DOHH2 (cell line): ENCODE measurements around the gene DIS3L2.
"Not testable (repeated sequence)": the region's sequence is repeated elsewhere in the genome, so short reads cannot be mapped to it uniquely, and the experiment has no call there.

ENCODE experiments used
- H3F3A ChIP-seq: fragments of 200-600 bp; sonication (generic), shearing (Covaris generic); 2 replicates; pipeline ENCODE4 v1.6.0; 2016; ENCODE audit warnings: antibody characterized with exemption, mild to moderate bottlenecking; ENCODE audit not compliant: control insufficient read depth, insufficient read depth
- H3K27ac ChIP-seq: fragments of 200-600 bp; sonication (generic); 2 replicates; pipeline ENCODE4 v1.5.1; 2014; ENCODE audit warnings: low read depth, mild to moderate bottlenecking, low read length, moderate library complexity
- H3K27me3 ChIP-seq: fragments of 200-600 bp; sonication (generic); 2 replicates; pipeline ENCODE4 v1.6.1; 2014; ENCODE audit warnings: mild to moderate bottlenecking, low read length, mixed read lengths; ENCODE audit not compliant: control insufficient read depth
- H3K36me3 ChIP-seq: fragments of 200-600 bp; sonication (generic); 2 replicates; pipeline ENCODE4 v1.6.1; 2014; ENCODE audit warnings: mild to moderate bottlenecking, low read length, moderate library complexity, mixed read lengths; ENCODE audit not compliant: control insufficient read depth
- H3K4me1 ChIP-seq: fragments of 200-600 bp; sonication (generic); 2 replicates; pipeline ENCODE4 v1.6.1; 2014; ENCODE audit warnings: mild to moderate bottlenecking, low read length, mixed read lengths; ENCODE audit not compliant: control insufficient read depth
- H3K4me2 ChIP-seq: fragments of 200-600 bp; sonication (generic); 2 replicates; pipeline ENCODE4 v1.6.0; 2014; ENCODE audit warnings: mild to moderate bottlenecking, low read length, moderate library complexity
- H3K4me3 ChIP-seq: fragments of 200-600 bp; sonication (generic); 2 replicates; pipeline ENCODE4 v1.5.1; 2014; ENCODE audit warnings: mild to moderate bottlenecking, low read length, mixed read lengths
- H3K79me2 ChIP-seq: fragments of 200-600 bp; sonication (generic); 2 replicates; pipeline ENCODE4 v1.6.1; 2014; ENCODE audit warnings: mild to moderate bottlenecking, low read length, mixed read lengths; ENCODE audit not compliant: control insufficient read depth
- H3K9me2 ChIP-seq: fragments of 200-600 bp; sonication (generic); replicated peaks from 2 replicates; pipeline ENCODE4 v1.6.1; 2014; ENCODE audit warnings: mild to moderate bottlenecking, low read length, mixed read lengths; ENCODE audit not compliant: control insufficient read depth
- H3K9me3 ChIP-seq: fragments of 200-600 bp; sonication (generic); 2 replicates; pipeline ENCODE4 v1.6.1; 2014; ENCODE audit warnings: antibody characterized with exemption, low read length, mixed read lengths; ENCODE audit not compliant: control insufficient read depth, insufficient read depth
- H4K20me1 ChIP-seq: fragments of 200-600 bp; sonication (generic); 2 replicates; pipeline ENCODE4 v1.6.0; 2014; ENCODE audit warnings: low read depth, mild to moderate bottlenecking, antibody characterized with exemption, low read length, moderate library complexity; ENCODE audit not compliant: control insufficient read depth, insufficient read depth
- EZH2phosphoT487 ChIP-seq: fragments of 200-600 bp; sonication (generic); IDR thresholded peaks from 2 replicates; pipeline ENCODE4 v1.6.1; 2017; ENCODE audit warnings: borderline replicate concordance, mild to moderate bottlenecking, antibody characterized with exemption, low read length, moderate library complexity, mixed read lengths
- TF ChIP-seq, protein P1 (sequence below): fragments of 200-600 bp; sonication (generic); IDR thresholded peaks from one replicate; pipeline ENCODE4 v1.5.1; 2014; ENCODE audit warnings: antibody characterized with exemption, mild to moderate bottlenecking, low read depth, low read length; ENCODE audit not compliant: poor library complexity, severe bottlenecking

Gene DIS3L2

DNA sequence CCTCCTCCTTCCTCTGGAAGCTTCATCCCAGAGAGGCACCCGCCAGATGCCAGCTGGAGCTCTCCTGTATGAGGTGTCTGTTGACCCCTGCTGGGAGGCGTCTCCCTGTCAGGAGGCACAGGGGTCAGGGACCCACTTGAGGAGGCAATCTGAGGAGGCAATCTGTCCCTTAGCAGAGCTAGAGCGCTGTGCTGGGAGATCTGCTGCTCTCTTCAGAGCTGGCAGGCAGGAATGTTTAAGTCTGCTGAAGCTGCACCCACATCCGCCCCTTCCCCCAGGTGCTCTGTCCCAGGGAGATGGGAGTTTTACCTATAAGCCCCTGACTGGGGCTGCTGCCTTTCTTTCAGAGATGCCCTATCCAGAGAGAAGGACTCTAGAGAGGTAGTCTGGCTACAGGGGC, 75.4 kb downstream of the DIS3L2 start:
- H3K4me3 ChIP-seq, H3K36me3 ChIP-seq, H3K4me2 ChIP-seq, H3K79me2 ChIP-seq, H3K9me2 ChIP-seq, H4K20me1 ChIP-seq, H3F3A ChIP-seq, H3K9me3 ChIP-seq, H3K27ac ChIP-seq, H3K27me3 ChIP-seq, H3K4me1 ChIP-seq: not testable (repeated sequence)

DNA sequence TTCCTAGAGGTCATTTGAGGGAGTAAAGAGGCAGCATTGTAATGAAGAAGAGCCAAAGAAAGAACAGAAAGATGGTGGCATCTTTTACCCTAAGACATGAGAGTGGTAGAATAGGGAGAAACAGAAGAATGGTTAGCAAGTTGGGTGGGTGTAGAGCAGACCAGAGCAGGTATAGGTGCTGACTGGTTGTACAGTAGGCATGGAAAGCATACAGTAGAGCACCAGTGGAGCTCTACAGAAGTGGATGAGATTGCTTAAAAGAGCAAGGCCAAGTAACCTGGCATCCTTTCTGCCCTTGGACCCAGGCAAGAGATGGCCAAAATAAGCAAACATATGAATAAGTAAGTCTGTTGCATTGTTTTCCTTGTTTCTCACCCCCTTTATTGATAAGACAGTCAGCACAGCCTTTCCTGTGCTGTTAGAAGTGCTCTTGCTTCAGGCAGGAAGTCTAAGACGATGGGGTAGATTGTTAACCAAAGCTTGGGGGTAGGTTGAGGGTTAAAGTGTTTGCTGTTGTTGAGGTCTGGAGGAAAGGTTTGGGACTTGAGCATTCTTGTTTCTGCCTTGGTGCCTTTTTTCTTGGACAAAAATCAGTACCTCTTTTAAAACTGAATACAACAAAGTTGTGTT, 76.9 kb downstream of the DIS3L2 start:
- Histone ChIP-seq H3K27ac (no peak overlapping the region), H3K4me2 (no peak overlapping the region), H3K79me2 (no peaks in the 10 kb centered on the region), H3K9me3 (no peaks in the 10 kb centered on the region), H3K4me3 (no peak overlapping the region), H3F3A (no peaks in the 10 kb centered on the region), H3K9me2 (no peaks in the 10 kb centered on the region), H3K27me3 (no peaks in the 10 kb centered on the region), H4K20me1 (no peaks in the 10 kb centered on the region), H3K4me1 (no peaks in the 10 kb centered on the region), H3K36me3 (no peaks in the 10 kb centered on the region)
- TF ChIP-seq, protein P1, sequence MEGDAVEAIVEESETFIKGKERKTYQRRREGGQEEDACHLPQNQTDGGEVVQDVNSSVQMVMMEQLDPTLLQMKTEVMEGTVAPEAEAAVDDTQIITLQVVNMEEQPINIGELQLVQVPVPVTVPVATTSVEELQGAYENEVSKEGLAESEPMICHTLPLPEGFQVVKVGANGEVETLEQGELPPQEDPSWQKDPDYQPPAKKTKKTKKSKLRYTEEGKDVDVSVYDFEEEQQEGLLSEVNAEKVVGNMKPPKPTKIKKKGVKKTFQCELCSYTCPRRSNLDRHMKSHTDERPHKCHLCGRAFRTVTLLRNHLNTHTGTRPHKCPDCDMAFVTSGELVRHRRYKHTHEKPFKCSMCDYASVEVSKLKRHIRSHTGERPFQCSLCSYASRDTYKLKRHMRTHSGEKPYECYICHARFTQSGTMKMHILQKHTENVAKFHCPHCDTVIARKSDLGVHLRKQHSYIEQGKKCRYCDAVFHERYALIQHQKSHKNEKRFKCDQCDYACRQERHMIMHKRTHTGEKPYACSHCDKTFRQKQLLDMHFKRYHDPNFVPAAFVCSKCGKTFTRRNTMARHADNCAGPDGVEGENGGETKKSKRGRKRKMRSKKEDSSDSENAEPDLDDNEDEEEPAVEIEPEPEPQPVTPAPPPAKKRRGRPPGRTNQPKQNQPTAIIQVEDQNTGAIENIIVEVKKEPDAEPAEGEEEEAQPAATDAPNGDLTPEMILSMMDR, result no peak
- no peak for TF ChIP-seq EZH2phosphoT487

DNA sequence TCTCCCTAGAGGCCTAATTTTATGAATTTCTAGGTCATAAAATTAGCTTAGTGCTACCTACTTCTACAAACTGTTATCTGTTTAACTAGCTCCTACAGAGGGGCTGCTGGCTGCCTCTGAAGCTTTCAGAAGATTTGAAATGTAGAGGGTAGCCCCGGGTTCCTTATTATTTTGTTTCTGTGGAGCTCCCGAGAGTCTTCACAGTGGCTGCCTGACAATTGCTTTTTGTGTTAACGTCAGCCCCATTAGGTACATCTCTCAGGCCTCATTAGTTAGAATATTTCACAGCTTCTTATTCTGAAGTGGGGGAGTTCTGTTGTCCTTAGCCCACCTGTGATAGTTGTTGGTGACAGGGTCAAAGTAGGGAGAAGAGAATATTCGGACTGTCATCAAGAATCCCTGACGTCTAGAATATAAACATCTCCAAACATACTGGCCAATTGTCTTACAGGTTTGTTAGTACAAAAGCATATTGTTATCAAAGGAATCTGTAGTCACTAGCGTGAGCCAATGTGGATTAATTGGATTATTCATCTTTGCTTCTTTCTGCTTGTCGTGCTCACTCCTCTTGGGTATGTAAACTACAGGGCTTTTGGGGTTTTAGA, 77.5 kb downstream of the DIS3L2 start:
- H3K27ac ChIP-seq, result no peak overlapping the region
- no peak overlapping the region for H3K4me3 ChIP-seq
- no peaks in the 10 kb centered on the region for H3K36me3 ChIP-seq
- H3K4me1 ChIP-seq, result no peaks in the 10 kb centered on the region
- no peaks in the 10 kb centered on the region for H3K27me3 ChIP-seq
- H3K9me3 ChIP-seq, result no peaks in the 10 kb centered on the region
- H4K20me1 ChIP-seq, result no peaks in the 10 kb centered on the region
- no peaks in the 10 kb centered on the region for H3K9me2 ChIP-seq
- H3F3A ChIP-seq, result no peaks in the 10 kb centered on the region
- no peak overlapping the region for H3K4me2 ChIP-seq
- no peaks in the 10 kb centered on the region for H3K79me2 ChIP-seq
- TF ChIP-seq, protein P1, result no peak
- TF ChIP-seq EZH2phosphoT487, result no peak

DNA sequence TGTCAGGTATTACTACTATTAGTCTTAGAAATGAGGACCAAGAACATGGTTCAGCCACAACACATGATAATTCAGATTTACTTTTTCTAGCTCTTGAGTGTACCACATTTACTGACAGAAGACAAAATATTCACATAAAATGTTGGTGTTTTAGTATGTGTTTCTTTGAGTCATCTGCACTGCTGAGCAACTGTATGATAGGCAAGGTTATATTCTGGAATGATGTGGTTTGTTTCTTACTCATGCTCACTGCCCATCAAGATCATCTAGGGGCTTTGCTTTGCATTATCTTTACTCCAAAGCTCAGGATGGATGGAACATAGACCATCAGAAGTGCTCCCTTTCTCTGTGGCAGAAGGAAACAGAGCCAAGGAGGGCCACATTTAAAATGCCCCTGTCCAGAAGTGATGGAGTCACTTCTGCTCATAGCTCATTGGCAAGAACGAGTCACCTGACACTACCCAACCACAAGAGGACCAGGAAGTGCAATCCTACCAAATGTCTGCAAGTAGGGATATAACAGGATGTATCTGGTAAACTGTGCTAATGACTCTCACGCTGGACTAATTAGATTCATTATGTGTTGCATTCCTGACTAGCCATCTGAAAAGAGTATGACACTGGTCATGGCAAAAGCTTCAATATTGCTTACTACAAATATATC, 81.5 kb downstream of the DIS3L2 start:
- no peaks in the 10 kb centered on the region for H3F3A ChIP-seq
- TF ChIP-seq EZH2phosphoT487, result no peak
- TF ChIP-seq, protein P1, result no peak
- H3K79me2 ChIP-seq, result no peaks in the 10 kb centered on the region
- H3K4me3 ChIP-seq, result no peak overlapping the region
- H3K36me3 ChIP-seq, result no peaks in the 10 kb centered on the region
- no peaks in the 10 kb centered on the region for H4K20me1 ChIP-seq
- no peaks in the 10 kb centered on the region for H3K9me2 ChIP-seq
- no peak overlapping the region for H3K27ac ChIP-seq
- H3K4me1 ChIP-seq, result no peaks in the 10 kb centered on the region
- H3K9me3 ChIP-seq, result no peaks in the 10 kb centered on the region
- H3K27me3 ChIP-seq, result no peaks in the 10 kb centered on the region
- H3K4me2 ChIP-seq, result no peak overlapping the region
